ENCODE measurements around the gene COQ8B.
"Not testable (repeated sequence)": the region's sequence is repeated elsewhere in the genome, so short reads cannot be mapped to it uniquely, and the experiment has no call there.

COQ8B gene

GRCh38 chr19:40742477-40742876 lies 25.8 kb upstream of the COQ8B start:
- no peak for DNase-seq (ENCODE audit: low read depth)

- DNase-seq (ENCODE audit: low read depth) = no peak
These were observed 25.1 kb upstream of the COQ8B start for GRCh38 chr19:40741527-40742390.

GRCh38 chr19:40740747-40741146 lies 24.1 kb upstream of the COQ8B start:
- DNase-seq (ENCODE audit: low read depth) = no peak

- DNase-seq (ENCODE audit: low read depth) = no peak
These were observed 23.4 kb upstream of the COQ8B start for GRCh38 chr19:40739871-40740703.

GRCh38 chr19:40739030-40739839 lies 22.5 kb upstream of the COQ8B start:
- DNase-seq (ENCODE audit: low read depth) = no peak

- no peak for DNase-seq (ENCODE audit: low read depth)
These were observed 20.5 kb upstream of the COQ8B start for GRCh38 chr19:40737102-40737644.

- DNase-seq (ENCODE audit: low read depth) = no peak
These were observed 20.0 kb upstream of the COQ8B start for GRCh38 chr19:40736661-40737060.

- no peak for DNase-seq (ENCODE audit: low read depth)
These were observed 18.5 kb upstream of the COQ8B start for GRCh38 chr19:40735013-40735771.

GRCh38 chr19:40733149-40733548 lies 16.5 kb upstream of the COQ8B start:
- DNase-seq (ENCODE audit: low read depth) = no peak

GRCh38 chr19:40732304-40732703 lies 15.6 kb upstream of the COQ8B start:
- DNase-seq (ENCODE audit: low read depth) = not testable (repeated sequence)

- not testable (repeated sequence) for DNase-seq (ENCODE audit: low read depth)
These were observed 13.4 kb upstream of the COQ8B start for GRCh38 chr19:40730065-40730464.

- DNase-seq (ENCODE audit: low read depth) = no peak
These were observed 9.6 kb upstream of the COQ8B start for GRCh38 chr19:40726279-40726678.

GRCh38 chr19:40724855-40725254 lies 8.2 kb upstream of the COQ8B start:
- no peak for DNase-seq (ENCODE audit: low read depth)

GRCh38 chr19:40724315-40724714 lies 7.6 kb upstream of the COQ8B start:
- DNase-seq (ENCODE audit: low read depth) = no peak

GRCh38 chr19:40723661-40724254 lies 7.1 kb upstream of the COQ8B start:
- DNase-seq (ENCODE audit: low read depth) = no peak

- no peak for DNase-seq (ENCODE audit: low read depth)
These were observed 5.4 kb upstream of the COQ8B start for GRCh38 chr19:40721936-40722661.

GRCh38 chr19:40721140-40721486 lies 4.4 kb upstream of the COQ8B start:
- no peak for DNase-seq (ENCODE audit: low read depth)

- no peak for DNase-seq (ENCODE audit: low read depth)
These were observed 2.8 kb upstream of the COQ8B start for GRCh38 chr19:40719414-40719894.

- no peak for DNase-seq (ENCODE audit: low read depth)
These were observed 2.2 kb upstream of the COQ8B start for GRCh38 chr19:40718774-40719391.

All from stimulated activated CD8-positive, alpha-beta memory T cell treated with anti-CD3 and anti-CD28 coated beads, Interleukin-15, amount 100 ng/mL, for 1 hour (primary cell).